K562 (cell line): ENCODE measurements around the gene FAM151A. TPM values are rescaled to one million over a fixed set of nuclear protein-coding genes. Genes with fewer than 3 reads are reported as not detected.
A peak's percentile ranks its signal among the peaks of the same experiment; 100 is the strongest.

Experiments
- ATAC-seq: fragments of 200-7000 bp; cut with Tn5 transposase; 3 replicates; pipeline ENCODE4 v1.9.1; 2020; ENCODE audit warnings: moderate library complexity
- BruUV-seq: library from RNA; stranded (reverse); fragments of 400-500 nt; replicated peaks from 2 replicates; lab custom pipeline; 2021; lab: Mats Ljungman, UMichigan
- CTCF ChIA-PET: fragments of 300-600 bp; formaldehyde crosslinking; extraction: SDS; loops from one replicate; lab custom pipeline; 2021; ENCODE audit warnings: low intra/inter-chr PET ratio; lab: Yijun Ruan, JAX
- POLR2A ChIA-PET: fragments of 300-600, 350-650 bp; sonication (Branson Sonifier 250); formaldehyde crosslinking; extraction: SDS; loops from one replicate; lab custom pipeline; 2021; ENCODE audit warnings: antibody characterized with exemption, inconsistent platforms; lab: Yijun Ruan, JAX
- DNase-seq, 4 experiments: peaks; one replicate each; pipeline versions ENCODE4 v3.0.0 to v3.0.0-alpha.2; 2011 to 2018; ENCODE audit warnings: low spot score in 3 of 4, mixed read lengths in 3 of 4; ENCODE audit errors: extremely low read depth in 1 of 4
- FAIRE-seq: peaks from 2 replicates; lab custom pipeline; 2011; peaks lifted over from hg19 to GRCh38; lab: Jason Lieb, UNC
- H2AFZ ChIP-seq: 2 replicates; pipeline ENCODE4 v1.6.0; 2011; ENCODE audit warnings: low read depth, low read length, control low read depth, inconsistent platforms
- H3K27ac ChIP-seq: fragments of 200-600 bp; 3 replicates; pipeline ENCODE4 v1.8.0; 2011; ENCODE audit warnings: low read depth, mild to moderate bottlenecking, control low read depth, inconsistent platforms, low read length, moderate library complexity, mixed read lengths; ENCODE audit errors: extremely low read depth
- H3K27me3 ChIP-seq, 2 experiments: fragments of 300-600 bp in 1 of 2; 2 replicates in 1 of 2; 3 replicates in 1 of 2; pipeline versions ENCODE4 v1.6.0 to v1.8.0; 2011; ENCODE audit warnings: inconsistent platforms in 2 of 2, low read length in 2 of 2, mild to moderate bottlenecking in 1 of 2, mixed read lengths in 1 of 2, moderate library complexity in 1 of 2; ENCODE audit not compliant: control insufficient read depth in 2 of 2, insufficient read depth in 2 of 2
- H3K36me3 ChIP-seq: fragments of 300-600 bp; 3 replicates; pipeline ENCODE4 v1.8.0; 2011; ENCODE audit warnings: mild to moderate bottlenecking, low read length, inconsistent platforms; ENCODE audit not compliant: control insufficient read depth, insufficient read depth
- H3K4me1 ChIP-seq, 2 experiments: fragments of 200-600 bp in 1 of 2; replicated peaks in 1 of 2; 2 replicates in 1 of 2; 3 replicates in 1 of 2; pipeline versions ENCODE4 v1.5.1 to v1.8.0; 2011; ENCODE audit warnings: inconsistent platforms in 2 of 2, low read length in 2 of 2, mild to moderate bottlenecking in 1 of 2, mixed read lengths in 1 of 2, moderate library complexity in 1 of 2; ENCODE audit not compliant: control insufficient read depth in 2 of 2, insufficient read depth in 2 of 2
- H3K4me2 ChIP-seq: 2 replicates; pipeline ENCODE4 v1.6.1; 2011; ENCODE audit warnings: low read length, control low read depth, inconsistent platforms, mixed read lengths; ENCODE audit not compliant: insufficient read depth
- H3K4me3 ChIP-seq: fragments of 200-600 bp; sonication (generic), shearing (Covaris generic); 2 replicates; pipeline ENCODE4 v1.5.1; 2016; ENCODE audit warnings: control low read depth, inconsistent platforms
- H3K79me2 ChIP-seq: fragments of 200-600 bp; 3 replicates; pipeline ENCODE4 v1.8.0; 2011; ENCODE audit warnings: low read length, inconsistent platforms; ENCODE audit not compliant: control insufficient read depth, insufficient read depth
- H3K9ac ChIP-seq, 2 experiments: 2 replicates each; pipeline versions ENCODE4 v1.6.0 to v1.6.1; 2011; ENCODE audit warnings: low read depth in 2 of 2, low read length in 2 of 2, control low read depth in 1 of 2, inconsistent platforms in 1 of 2, mild to moderate bottlenecking in 1 of 2, mixed read lengths in 1 of 2; ENCODE audit not compliant: insufficient read depth in 1 of 2
- H3K9me1 ChIP-seq: one replicate; pipeline ENCODE4 v1.6.0; 2011; ENCODE audit warnings: inconsistent platforms, mild to moderate bottlenecking, low read length, moderate library complexity; ENCODE audit not compliant: control insufficient read depth, insufficient read depth
- H3K9me3 ChIP-seq: replicated peaks from 2 replicates; pipeline ENCODE4 v1.5.1; 2011; ENCODE audit warnings: low read depth, low read length, inconsistent platforms; ENCODE audit not compliant: control insufficient read depth, insufficient read depth
- H4K20me1 ChIP-seq: replicated peaks from 2 replicates; pipeline ENCODE4 v1.6.1; 2011; ENCODE audit warnings: low read length, inconsistent platforms, mixed read lengths; ENCODE audit not compliant: control insufficient read depth, insufficient read depth
- CEBPB ChIP-seq: fragments of 450-650 bp; IDR thresholded peaks from 2 replicates; pipeline ENCODE4 v1.6.1; 2016; ENCODE audit warnings: missing genetic modification characterization, missing compliant biosample characterization
- NEUROD1 ChIP-seq: fragments of 150-350 bp; IDR thresholded peaks from 2 replicates; pipeline ENCODE4 v1.6.1; 2014; ENCODE audit warnings: borderline replicate concordance, low read length, low read depth; ENCODE audit not compliant: partially characterized antibody
- XRCC5 ChIP-seq: fragments of 200-400 bp; formaldehyde crosslinking; IDR thresholded peaks from 2 replicates; pipeline ENCODE4 v1.6.1; 2017; ENCODE audit warnings: low read depth, mild to moderate bottlenecking, low read length
- WGBS: fragments of 100-300 bp; shearing (Covaris generic); methylation state at CpG from one replicate; pipeline ENCODE4 v1.1.6; 2016; ENCODE audit warnings: low coverage, mixed read lengths; ENCODE audit not compliant: insufficient coverage; ENCODE audit errors: missing lambda C conversion rate; 5-methylcytosine and 5-hydroxymethylcytosine counted together
- in situ Hi-C: fragments of 300-500 bp; cut with MboI; formaldehyde crosslinking; loops from 4 replicates; pipeline ENCODE4 v1.15.0; 2018; ENCODE audit warnings: inconsistent platforms, mixed read lengths
- intact Hi-C: fragments of 100-400 bp; cut with micrococcal nuclease; formaldehyde crosslinking; loops from 2 replicates; pipeline ENCODE4 v1.14.2; 2022
- polyA plus RNA-seq, 8 experiments: library from polyadenylated mRNA; depleted of rRNA in 4 of 8; stranded (reverse) in 5 of 8; unstranded in 3 of 8; fragments of >200 nt; fragmentation: Nextera tagmentation in 2 of 8; fragmentation: Illumina TruSeq in 1 of 8; extraction: Ambion mirVana in 2 of 8; extraction: Trizol in 1 of 8; gene quantifications; 2 replicates each; pipeline versions ENCODE4 v1.2.1 to v1.2.3, GENCODE V29; 2011 to 2014; ENCODE audit warnings: inconsistent platforms in 1 of 8, missing spikeins in 1 of 8
- total RNA-seq, 7 experiments: library from RNA; depleted of rRNA in 6 of 7; stranded (reverse); fragments of >200 nt in 6 of 7; fragmentation: Illumina TruSeq in 2 of 7; extraction: Trizol in 2 of 7; gene quantifications; 2 replicates each; pipeline versions ENCODE4 v1.2.1 to v1.2.3, GENCODE V29; 2011 to 2021; ENCODE audit warnings: low replicate concordance in 1 of 7

The FAM151A gene
- total and polyA plus RNA-seq, 9 of the 15 experiments (the other 6 are each of a cell fraction or from before 2014, with no cell fraction given) = not detected

DNA sequence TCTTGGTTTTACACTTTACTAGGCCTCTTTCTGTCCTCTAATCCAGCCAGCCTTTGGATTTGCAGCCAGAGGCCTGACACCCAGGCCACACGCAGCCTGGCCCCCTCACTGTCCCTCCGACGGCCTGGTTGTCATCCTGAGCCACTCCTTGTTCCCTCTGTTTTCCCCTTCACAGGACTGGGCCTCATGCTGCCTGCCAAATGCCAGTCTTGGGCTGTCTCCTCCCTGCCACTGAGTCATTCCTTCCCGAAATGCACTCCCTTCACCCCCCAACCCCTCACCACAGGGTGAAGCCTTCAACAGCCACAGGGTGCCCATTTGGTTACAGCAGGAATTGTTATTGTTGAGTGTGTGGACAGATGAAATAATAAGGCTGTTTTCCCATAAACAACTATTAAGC lies 54.0 kb downstream of the FAM151A start (continued):
- no peak for TF ChIP-seq XRCC5

GRCh38 chr1:54567961-54568360 lies 55.4 kb downstream of the FAM151A start:
- POLR2A ChIA-PET = interaction anchor here (0.6 to 1.4 kb wide), 3 partner anchors 9 to 466 kb away, joined by 3 to 4 read pairs (median 3); no protein-coding TSS in a partner anchor
- no peak overlapping the region for H3K9ac ChIP-seq
- FAIRE-seq (no peak), ATAC-seq (no peak), DNase-seq (no peak)
- TF ChIP-seq CEBPB (tag) (peak; percentile 80), NEUROD1 (no peak)
- no peaks in the 10 kb centered on the region for H3K9me1 ChIP-seq
- H3K79me2 ChIP-seq = no peaks in the 10 kb centered on the region
- H3K4me3 ChIP-seq = no peak overlapping the region
- in situ Hi-C loops = no loop called here
- H4K20me1 ChIP-seq = no peaks in the 10 kb centered on the region
- no peak overlapping the region for H2AFZ ChIP-seq
- peaks cover 20 to 41% of the 10 kb centered on the region in 2 experiments; a peak in 4 of 5 replicates for H3K27me3 ChIP-seq
- no peaks in the 10 kb centered on the region for H3K36me3 ChIP-seq
- BruUV-seq = no TSS peak
- intact Hi-C loops = no loop called here
- H3K4me1 ChIP-seq = peaks cover 8 to 17% of the 10 kb centered on the region in 2 experiments
- H3K4me2 ChIP-seq = no peak overlapping the region
- H3K27ac ChIP-seq = no peak overlapping the region
- CTCF ChIA-PET = no interaction called here
- H3K9me3 ChIP-seq = no peaks in the 10 kb centered on the region
- 6% methylated on average over 5 of the region's 5 CpGs for WGBS
